ENCODE data around the gene CYP11A1. TPM values are rescaled to one million over a fixed set of nuclear protein-coding genes. Genes with fewer than 3 reads are reported as not detected.

The CYP11A1 gene
- 0.12 and 0.13 TPM in 2 replicates for total RNA-seq

GRCh38 chr15:74367296-74367854 is at the start of gene CYP11A1:
TSS of gene CYP11A1 (minus strand) at chr15:74367646. CDS start at chr15:74367585, 61 bp downstream.

Other genes with a start within 250 kb of the CYP11A1 start
- not detected in 2 replicates for gene ISLR2, start 237.1 kb downstream of the CYP11A1 start, total RNA-seq
- gene ISLR, start 193.9 kb downstream of the CYP11A1 start, total RNA-seq = 69.2 and 95.8 TPM in 2 replicates
- 0.06 and 0.26 TPM in 2 replicates for gene STRA6, start 164.9 kb downstream of the CYP11A1 start, total RNA-seq
- 0.06 TPM in 1 of 2 replicates, not detected in the other for gene CCDC33, start 131.3 kb downstream of the CYP11A1 start, total RNA-seq
- 0.87 and 1.5 TPM in 2 replicates for gene SEMA7A, start 66.3 kb upstream of the CYP11A1 start, total RNA-seq
- 29.2 and 30.1 TPM in 2 replicates for gene UBL7, start 93.5 kb upstream of the CYP11A1 start, total RNA-seq
- gene ARID3B, start 173.6 kb upstream of the CYP11A1 start, total RNA-seq = 1.6 and 1.8 TPM in 2 replicates
- gene CLK3, start 248.2 kb upstream of the CYP11A1 start, total RNA-seq = 33.6 and 42.0 TPM in 2 replicates